KOPT-K1 (cell line): ENCODE results near the gene PDCD4.
"Not testable (repeated sequence)": the region's sequence is repeated elsewhere in the genome, so short reads cannot be mapped to it uniquely, and the experiment has no call there.

Experiments
- H3K27ac ChIP-seq: fragments of 200-600 bp; sonication (generic); 2 replicates; pipeline ENCODE4 v1.5.1; 2016; ENCODE audit warnings: antibody characterized with exemption, mild to moderate bottlenecking, low read depth, low read length; ENCODE audit not compliant: poor library complexity, severe bottlenecking
- H3K36me3 ChIP-seq: fragments of 200-600 bp; sonication (generic); 2 replicates; pipeline ENCODE4 v1.5.1; 2017; ENCODE audit warnings: antibody characterized with exemption, mild to moderate bottlenecking, low read length, moderate library complexity; ENCODE audit not compliant: insufficient read depth
- H3K9me3 ChIP-seq: fragments of 200-600 bp; sonication (generic); 2 replicates; pipeline ENCODE4 v1.5.1; 2017; ENCODE audit warnings: antibody characterized with exemption, low read length, mild to moderate bottlenecking; ENCODE audit not compliant: insufficient read depth, poor library complexity, severe bottlenecking

PDCD4 gene

GRCh38 chr10:110863956-110864355, 7.8 kb upstream of the PDCD4 start:
- H3K36me3 ChIP-seq = no peaks in the 10 kb centered on the region
- H3K9me3 ChIP-seq = no peaks in the 10 kb centered on the region
- H3K27ac ChIP-seq = peak overlapping the region; percentile 71

DNA sequence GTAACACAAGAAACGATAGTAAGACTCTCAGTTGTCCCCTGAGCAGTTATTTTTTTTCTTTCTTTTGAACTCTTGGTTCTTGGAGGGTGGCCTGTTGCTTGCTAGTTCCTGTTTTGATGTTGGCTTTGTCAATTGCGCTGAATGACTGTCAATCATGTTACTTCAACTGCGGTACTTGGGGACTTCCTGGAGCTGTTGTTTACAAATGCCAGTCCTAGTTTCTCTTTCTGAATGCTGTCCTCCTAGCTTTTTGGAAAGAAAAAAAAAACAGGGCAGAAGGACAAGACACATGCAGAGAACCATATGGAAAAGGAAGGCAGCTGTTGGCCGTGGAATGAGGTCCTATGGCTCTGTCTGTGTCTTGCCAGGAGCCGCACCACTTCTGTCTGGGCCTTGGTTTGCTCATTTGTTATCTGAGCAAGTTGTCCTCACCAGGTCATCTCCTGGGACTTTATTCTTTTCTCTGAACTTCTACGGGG, 7.0 kb upstream of the PDCD4 start:
- Histone ChIP-seq H3K9me3 (no peaks in the 10 kb centered on the region), H3K27ac (peak overlapping the region; percentile 71), H3K36me3 (no peaks in the 10 kb centered on the region)

DNA sequence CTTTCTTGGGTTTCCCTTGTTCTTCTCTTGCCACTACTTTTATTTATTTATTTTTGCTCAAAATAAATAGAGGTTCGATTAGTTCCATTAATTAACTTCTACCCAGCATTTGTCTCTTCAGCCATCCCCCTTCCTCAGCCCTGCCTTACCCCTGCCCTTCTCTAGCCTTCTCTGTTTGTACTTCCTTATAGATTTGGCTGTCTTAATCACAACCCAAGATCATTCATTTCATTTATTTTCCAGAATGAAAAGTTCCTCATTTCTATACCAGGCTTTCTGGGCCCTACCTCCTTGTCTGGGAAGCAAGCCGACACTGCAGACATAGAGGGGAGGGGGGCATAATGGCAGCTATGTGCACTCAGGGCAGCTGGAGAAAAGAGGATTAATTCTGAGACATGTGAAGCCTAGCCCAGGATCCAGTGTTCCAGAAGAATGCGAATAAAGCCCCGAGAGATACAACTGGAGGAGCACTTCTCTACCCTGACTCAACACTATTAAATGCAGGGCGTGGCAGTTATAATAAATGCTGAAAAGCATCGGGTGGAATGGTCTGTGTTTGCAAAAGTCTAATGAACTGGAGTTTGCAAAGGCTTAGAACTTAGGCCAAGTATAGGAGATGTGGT, 6.4 kb upstream of the PDCD4 start:
- H3K27ac ChIP-seq = peak overlapping the region; percentile 71
- no peaks in the 10 kb centered on the region for H3K9me3 ChIP-seq
- H3K36me3 ChIP-seq = no peaks in the 10 kb centered on the region

DNA sequence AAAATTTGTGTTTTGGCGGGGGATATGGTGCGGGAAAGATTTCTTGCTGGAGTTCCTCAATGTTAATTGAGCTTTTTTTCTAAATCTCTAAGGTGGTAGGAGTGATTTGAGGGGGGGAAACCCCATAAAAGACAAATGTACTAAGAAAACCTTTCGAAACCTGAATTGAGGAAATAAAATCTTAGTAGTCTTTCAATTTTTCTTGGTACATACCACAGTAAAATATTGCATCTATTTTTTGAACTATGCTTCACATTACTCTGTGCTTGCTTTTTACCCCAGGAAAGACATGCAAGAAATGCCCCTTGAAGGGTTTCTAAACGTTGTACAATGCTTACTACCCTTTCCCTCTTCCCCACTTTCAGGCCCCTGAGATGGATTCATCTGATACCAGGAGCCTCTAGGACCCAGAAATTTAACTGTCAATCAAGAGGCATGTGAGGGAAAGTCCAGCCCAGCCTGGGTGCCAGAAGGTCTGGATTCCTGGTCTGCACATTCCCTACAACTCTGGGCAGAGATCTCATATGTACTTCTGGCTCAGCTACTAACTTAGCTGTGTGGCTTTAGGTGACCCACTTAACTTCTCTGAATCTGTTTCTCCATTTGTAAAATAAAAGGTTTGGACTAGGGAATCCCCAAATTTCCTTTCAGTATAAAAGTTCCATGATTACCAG, 5.8 kb upstream of the PDCD4 start:
- Histone ChIP-seq H3K36me3 (no peaks in the 10 kb centered on the region), H3K9me3 (no peaks in the 10 kb centered on the region), H3K27ac (no peak overlapping the region)

GRCh38 chr10:110867011-110867806, 4.5 kb upstream of the PDCD4 start:
- peak overlapping the region; percentile 89 for H3K27ac ChIP-seq
- H3K9me3 ChIP-seq, H3K36me3 ChIP-seq: not testable (repeated sequence)

DNA sequence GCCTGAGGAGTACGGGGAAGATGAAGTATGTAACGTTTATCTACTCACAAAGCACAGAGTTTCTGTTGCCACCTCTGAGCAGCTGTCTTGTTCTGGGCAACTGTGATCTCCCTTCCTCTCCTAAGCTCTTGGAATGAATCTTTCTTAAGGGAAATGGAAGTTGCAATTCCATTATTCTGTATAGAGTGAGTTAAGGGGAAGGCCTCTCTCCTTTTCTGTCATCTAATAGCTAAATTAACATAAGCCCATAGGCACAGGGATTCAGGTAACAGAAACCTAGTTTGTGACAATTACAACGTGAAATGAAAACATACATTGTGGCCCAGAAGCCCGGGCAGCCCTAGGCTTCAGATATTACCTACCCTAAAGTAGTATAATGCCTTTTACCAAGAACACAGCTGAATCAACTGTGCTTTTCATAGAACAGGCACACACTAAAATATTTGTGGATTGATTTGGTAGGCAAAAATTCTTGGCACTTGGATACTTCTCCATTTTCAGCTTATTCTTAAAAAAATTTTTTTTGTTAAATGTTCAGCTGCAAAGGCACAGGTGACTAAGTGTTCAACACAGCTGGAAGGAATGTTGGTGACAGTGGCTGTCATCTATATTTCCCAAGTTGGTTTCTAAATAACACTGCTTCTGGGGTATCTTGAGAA, 3.8 kb upstream of the PDCD4 start:
- H3K27ac ChIP-seq = peak overlapping the region; percentile 89
- no peaks in the 10 kb centered on the region for H3K9me3 ChIP-seq
- H3K36me3 ChIP-seq = no peaks in the 10 kb centered on the region

GRCh38 chr10:110868981-110869380, 2.7 kb upstream of the PDCD4 start:
- Histone ChIP-seq H3K27ac (peak overlapping the region; percentile 89), H3K9me3 (no peaks in the 10 kb centered on the region), H3K36me3 (no peaks in the 10 kb centered on the region)

GRCh38 chr10:110870823-110871297, 868 bp upstream of the PDCD4 start:
- Histone ChIP-seq H3K27ac (peak overlapping the region; percentile 89), H3K9me3 (no peaks in the 10 kb centered on the region), H3K36me3 (no peaks in the 10 kb centered on the region)

DNA sequence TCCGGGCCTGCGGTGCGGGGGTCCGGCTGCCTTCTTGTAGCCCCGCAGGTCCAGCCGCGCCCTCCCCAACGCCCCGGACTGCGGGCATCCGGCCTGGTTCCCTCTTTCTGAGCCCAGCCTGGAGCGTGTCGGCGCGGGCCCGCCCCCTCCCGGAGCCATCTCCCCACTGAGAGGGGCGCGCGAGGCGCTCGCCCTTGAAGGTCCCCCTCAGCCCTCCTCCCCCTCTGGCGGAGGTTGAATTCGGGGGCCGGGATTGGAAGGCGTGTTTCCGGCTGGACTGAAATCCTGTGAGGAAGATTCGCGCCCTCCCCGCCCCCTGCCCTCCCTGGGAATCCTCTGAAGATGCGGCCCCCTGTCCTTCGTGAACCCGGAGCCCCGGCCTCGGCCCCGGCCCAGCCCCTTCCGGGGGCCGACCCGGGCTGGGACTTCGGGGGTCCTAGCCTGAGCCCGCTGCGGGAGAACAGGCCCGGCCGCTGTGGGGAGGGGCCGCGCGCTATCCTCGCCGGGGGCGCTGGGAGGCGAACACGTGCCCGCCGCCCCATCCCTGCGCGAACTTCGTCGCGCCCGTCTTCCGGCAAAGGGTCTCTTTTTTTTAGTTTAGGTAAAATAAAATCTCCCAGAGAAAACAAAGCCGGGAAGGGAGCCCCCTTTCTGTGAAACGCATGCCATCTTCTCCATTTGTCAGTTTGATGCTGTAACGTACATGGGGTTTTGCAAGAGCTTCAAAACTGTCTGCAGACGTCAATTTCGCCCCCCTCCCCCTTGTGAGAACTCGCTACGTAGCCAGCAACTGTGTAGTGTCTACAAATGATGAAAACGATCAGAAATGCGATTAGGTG, 636 bp downstream of the PDCD4 start:
- peak overlapping the region; percentile 89 for H3K27ac ChIP-seq

GRCh38 chr10:110872984-110873923, 1.5 kb downstream of the PDCD4 start:
- H3K9me3 ChIP-seq = no peaks in the 10 kb centered on the region
- H3K27ac ChIP-seq = peak overlapping the region; percentile 89
- no peaks in the 10 kb centered on the region for H3K36me3 ChIP-seq

More for the DNA sequence above, 636 bp downstream of the PDCD4 start:
- H3K36me3 ChIP-seq = no peaks in the 10 kb centered on the region
- H3K9me3 ChIP-seq = no peaks in the 10 kb centered on the region

DNA sequence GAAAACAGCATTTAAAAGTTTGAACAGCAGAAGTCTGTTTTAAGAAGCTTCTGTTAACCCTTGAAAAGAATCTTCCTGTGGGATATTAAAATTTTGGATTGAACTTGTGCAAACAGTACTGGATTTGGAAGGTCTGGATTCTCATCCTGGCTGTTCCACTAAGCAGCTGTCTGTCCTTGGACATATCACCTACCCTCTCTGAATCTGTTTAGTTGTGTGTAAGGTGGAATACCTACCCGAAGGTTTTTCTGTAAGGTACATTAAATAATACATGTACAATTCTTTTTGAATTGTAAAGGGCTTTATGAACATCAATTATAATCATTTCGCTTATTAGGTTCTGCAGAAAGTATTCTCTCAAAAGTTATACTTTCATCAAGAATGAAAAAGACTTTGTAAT, 2.2 kb downstream of the PDCD4 start:
- Histone ChIP-seq H3K27ac (no peak overlapping the region), H3K9me3 (no peaks in the 10 kb centered on the region), H3K36me3 (no peaks in the 10 kb centered on the region)

DNA sequence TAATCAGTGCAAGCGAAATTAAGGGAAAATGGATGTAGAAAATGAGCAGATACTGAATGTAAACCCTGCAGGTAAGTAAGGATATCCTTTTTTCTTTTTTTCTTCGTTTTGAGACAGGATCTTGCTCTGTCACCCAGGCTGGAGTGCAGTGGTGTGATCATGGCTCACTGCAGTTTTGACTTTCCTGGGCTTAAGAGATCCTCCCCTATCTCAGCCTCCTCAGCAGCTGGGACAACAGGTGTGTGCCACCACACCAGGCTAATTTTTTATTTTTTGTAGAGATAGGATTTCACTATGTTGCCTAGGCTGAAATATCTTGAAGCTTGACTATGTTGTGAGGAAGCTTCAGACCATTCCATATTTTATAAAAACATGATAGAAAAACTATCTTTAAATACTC, 4.3 kb downstream of the PDCD4 start:
- Histone ChIP-seq H3K9me3 (no peaks in the 10 kb centered on the region), H3K36me3 (0 out of 2 replicates have a peak, but pooled peaks cover under 1% of the 10 kb centered on the region), H3K27ac (no peak overlapping the region)

DNA sequence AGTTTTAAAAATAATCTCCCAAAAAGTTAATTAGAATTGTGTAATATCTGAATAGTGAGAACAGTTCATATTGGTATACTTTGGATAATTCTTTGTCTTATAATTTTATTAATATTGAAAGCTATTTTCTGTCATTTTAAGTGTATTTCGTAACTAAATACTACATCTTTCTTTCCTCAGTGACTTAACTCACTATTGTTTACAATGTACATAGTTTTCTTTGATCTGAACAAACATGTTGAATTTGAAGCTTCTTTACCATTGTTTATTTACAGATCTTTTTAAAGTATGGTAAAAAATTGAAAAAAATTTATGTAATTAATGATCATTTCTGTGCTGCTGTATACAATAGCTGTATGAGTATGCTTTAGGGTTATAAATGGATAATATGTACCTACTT, 5.1 kb downstream of the PDCD4 start:
- Histone ChIP-seq H3K27ac (no peak overlapping the region), H3K9me3 (no peaks in the 10 kb centered on the region), H3K36me3 (peaks cover 8% of the 10 kb centered on the region; the same call in 1 of the 2 replicates)
